ENCODE data around the gene FRMD4B.

GRCh38 chr3:69376731-69377130 lies 9.2 kb downstream of the FRMD4B start:
- no peak for TF ChIP-seq CTCF (IDR thresholded peaks at IDR 0.05)
- no peak for TF ChIP-seq EZH2 (IDR thresholded peaks at IDR 0.05)

Measured in neural progenitor cell (in vitro differentiated cells).